Urinary bladder (tissue), 4 donors: Measurements from ENCODE around the gene EPG5. TPM values are rescaled to one million over a fixed set of nuclear protein-coding genes. Genes with fewer than 3 reads are reported as not detected.
"Not testable (repeated sequence)": the region's sequence is repeated elsewhere in the genome, so short reads cannot be mapped to it uniquely, and the experiment has no call there.

Source experiments
- DNase-seq: peaks from one replicate; pipeline ENCODE4 v3.0.0-alpha.2; 2015; ENCODE audit errors: extremely low spot score
- H3K27ac ChIP-seq: one replicate; pipeline ENCODE4 v1.5.1; 2013; ENCODE audit warnings: low read depth, mild to moderate bottlenecking, moderate library complexity
- H3K36me3 ChIP-seq: one replicate; pipeline ENCODE4 v1.6.1; 2013; ENCODE audit warnings: mild to moderate bottlenecking, moderate library complexity; ENCODE audit not compliant: insufficient read depth
- H3K4me1 ChIP-seq: one replicate; pipeline ENCODE4 v1.6.1; 2013; ENCODE audit warnings: mild to moderate bottlenecking, moderate library complexity; ENCODE audit not compliant: insufficient read depth
- H3K4me3 ChIP-seq: one replicate; pipeline ENCODE4 v1.5.1; 2013; ENCODE audit warnings: low read depth, low read length
- whole genome bisulfite sequencing: extraction: QIAGEN DNeasy Blood & Tissue Kit; methylation state at CpG from one replicate; pipeline ENCODE4 v1.1.7; 2013; 5-methylcytosine and 5-hydroxymethylcytosine counted together
- polyA plus RNA-seq: library from polyadenylated mRNA; stranded (reverse); fragments of 200-250 nt; gene quantifications from one replicate; pipeline ENCODE4 v1.2.3, GENCODE V29; 2013
- total RNA-seq: library from RNA; depleted of rRNA; stranded (reverse); fragments of >200 nt; gene quantifications from one replicate; pipeline ENCODE4 v1.2.3, GENCODE V29; 2014
- donor health status: healthy with polysubstance abuse.
- donor health status: healthy.

Gene EPG5
- total and polyA plus RNA-seq, 2 donors = 6.8 to 39.8 TPM

DNA sequence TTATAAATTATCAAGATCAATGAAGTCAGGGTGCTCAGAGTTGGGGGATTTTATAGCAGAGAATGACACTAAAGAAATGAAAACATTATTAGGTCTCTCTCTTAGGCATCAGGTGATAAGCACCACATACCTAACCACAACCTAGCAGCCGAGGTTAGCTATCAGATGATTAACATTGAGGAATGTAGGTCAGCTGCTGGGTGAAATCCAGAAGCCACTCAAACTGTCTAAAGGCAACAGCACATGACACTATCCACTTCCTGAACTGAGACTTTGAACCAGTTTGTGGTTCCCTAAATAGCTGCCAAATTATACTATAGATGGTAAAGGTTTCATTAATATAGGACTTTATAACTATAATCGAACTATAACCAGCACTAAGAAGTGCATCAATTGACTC, 4.7 kb downstream of the EPG5 start:
- 72% methylated on average over 2 of the region's 2 CpGs for WGBS
- Histone ChIP-seq H3K4me1 (peaks cover 2% of the 10 kb centered on the region), H3K4me3 (no peak overlapping the region), H3K27ac (no peak overlapping the region), H3K36me3 (peaks cover 2% of the 10 kb centered on the region)
- DNase-seq = no peak

DNA sequence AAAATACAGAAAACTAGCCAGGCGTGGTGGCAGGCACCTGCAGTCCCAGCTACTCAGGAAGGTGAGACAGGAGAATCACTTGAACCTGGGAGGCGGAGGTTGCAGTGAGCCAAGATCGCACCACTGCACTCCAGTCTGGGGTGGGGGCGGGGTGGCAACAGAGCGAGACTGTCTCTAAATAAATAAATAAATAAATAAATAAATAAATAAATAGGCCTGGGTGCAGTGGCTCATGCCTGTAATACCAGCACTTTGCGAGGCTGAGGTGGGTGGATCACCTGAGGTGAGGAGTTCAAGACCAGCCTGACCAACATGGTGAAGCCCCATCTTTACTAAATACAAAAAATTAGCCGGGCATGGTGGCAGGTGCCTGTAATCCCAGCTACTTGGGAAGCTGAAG, 7.6 kb downstream of the EPG5 start:
- H3K27ac ChIP-seq, DNase-seq: not testable (repeated sequence)
- WGBS = 97% methylated on average over 7 of the region's 7 CpGs

DNA sequence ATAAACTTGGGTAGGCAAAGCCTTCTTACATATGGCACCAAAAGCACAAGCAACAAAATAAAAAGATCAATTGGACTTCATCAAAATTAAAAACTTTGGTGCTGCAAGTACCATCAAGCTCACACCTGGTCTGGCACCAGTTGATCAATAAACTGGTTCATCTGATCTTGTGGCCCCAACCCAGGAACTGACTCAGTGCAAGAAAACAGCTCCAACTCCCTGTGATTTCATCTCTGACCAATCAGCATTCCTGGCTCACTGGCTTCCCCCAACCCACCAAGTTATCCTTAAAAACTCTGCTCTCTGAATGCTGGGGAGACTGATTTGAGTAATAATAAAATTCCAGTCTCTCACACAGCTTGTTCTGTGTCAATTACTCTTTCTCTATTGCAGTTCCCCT, 8.4 kb downstream of the EPG5 start:
- DNase-seq = no peak
- peaks cover 4% of the 10 kb centered on the region for H3K36me3 ChIP-seq
- H3K4me1 ChIP-seq = no peaks in the 10 kb centered on the region
- no peak overlapping the region for H3K27ac ChIP-seq
- no peak overlapping the region for H3K4me3 ChIP-seq

More for the DNA sequence above, 7.6 kb downstream of the EPG5 start:
- not testable (repeated sequence) for H3K4me3 ChIP-seq, H3K4me1 ChIP-seq, H3K36me3 ChIP-seq

DNA sequence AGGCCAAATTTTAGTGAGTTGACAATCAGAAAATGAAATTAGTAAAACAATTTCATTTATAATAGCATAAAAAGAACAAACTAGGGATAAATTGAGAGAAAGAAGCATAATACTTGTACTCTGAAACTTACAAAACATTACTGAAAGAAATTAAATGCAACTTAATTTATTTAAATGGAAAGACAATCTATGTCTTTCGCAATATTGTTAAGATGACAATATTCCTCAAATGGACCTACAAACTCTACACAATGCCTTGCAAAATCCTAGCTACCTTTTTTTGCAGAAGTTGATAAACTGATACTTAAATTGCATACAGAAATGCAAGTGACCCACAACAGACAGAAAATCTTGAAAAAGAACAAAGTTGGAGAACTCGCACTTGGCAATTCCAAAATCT, 9.1 kb downstream of the EPG5 start:
- H3K27ac ChIP-seq = no peak overlapping the region
- DNase-seq = no peak
- H3K36me3 ChIP-seq = peaks cover 4% of the 10 kb centered on the region
- WGBS = 97% methylated on average over 2 of the region's 2 CpGs
- H3K4me1 ChIP-seq = no peaks in the 10 kb centered on the region
- no peak overlapping the region for H3K4me3 ChIP-seq

DNA sequence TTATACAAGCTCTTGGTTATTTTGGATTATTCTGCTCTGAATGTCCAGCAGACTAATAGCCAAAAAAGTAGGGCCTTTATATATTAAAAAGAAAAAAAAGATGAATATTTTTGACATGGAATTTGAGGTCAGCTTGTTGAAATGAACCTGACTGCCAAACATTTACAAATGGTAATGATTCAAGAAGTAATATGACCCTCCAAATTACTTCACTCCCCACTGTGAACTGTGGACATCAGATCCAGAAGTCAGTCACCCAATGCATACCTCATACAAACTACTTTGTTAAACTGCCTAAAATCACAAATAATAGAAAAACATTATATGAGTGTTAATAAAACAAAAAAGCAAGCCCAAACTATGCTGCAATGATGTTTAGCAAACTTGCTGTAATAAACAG, 10.0 kb downstream of the EPG5 start:
- DNase-seq = no peak
- Histone ChIP-seq H3K4me1 (no peaks in the 10 kb centered on the region), H3K4me3 (no peak overlapping the region), H3K36me3 (peaks cover 4% of the 10 kb centered on the region), H3K27ac (no peak overlapping the region)

DNA sequence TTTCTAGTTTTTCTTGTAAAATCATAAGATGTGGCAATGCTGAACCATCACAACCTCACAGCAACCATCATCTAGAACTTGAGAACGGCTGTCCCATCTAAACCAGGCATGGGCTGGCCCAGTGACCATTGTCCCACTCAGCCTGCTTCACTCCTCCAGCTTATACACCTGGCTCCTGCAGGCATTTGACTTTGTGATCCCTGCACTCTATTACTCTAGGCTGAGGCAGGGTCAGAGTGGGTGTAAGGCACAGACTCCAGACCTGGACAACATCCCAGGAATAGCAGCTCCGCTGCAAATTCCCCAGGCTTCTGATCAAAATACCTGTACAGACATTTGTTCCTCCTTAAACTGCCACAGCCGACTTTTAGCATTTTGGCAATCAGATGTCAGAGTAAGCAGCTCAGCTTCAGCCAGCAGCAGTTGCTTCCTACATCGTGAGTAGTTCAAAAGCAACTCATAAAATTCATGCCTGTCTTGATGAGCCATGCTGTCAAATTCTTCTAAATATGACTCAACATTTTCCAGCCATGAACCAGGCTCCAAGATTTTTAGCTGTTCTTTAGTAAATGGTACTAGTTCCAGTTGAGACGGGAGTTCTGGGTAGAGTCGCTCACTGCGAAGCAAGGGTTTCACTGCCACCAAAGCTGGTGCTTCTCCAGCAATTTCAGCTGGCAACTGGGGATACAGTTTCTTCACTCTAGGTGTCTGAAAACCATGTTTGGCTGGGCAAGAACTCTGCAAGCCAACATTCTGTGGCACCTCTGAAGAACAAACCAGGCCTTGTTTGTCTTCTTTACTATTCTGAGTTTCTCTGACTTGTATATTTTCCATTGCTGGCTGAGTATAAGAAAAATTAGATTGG, 12.8 kb downstream of the EPG5 start:
- no peak for DNase-seq
- H3K4me3 ChIP-seq = no peak overlapping the region
- H3K4me1 ChIP-seq = no peaks in the 10 kb centered on the region
- WGBS = 90% methylated on average over 7 of the region's 7 CpGs
- no peak overlapping the region for H3K27ac ChIP-seq
- peaks cover 2% of the 10 kb centered on the region for H3K36me3 ChIP-seq

DNA sequence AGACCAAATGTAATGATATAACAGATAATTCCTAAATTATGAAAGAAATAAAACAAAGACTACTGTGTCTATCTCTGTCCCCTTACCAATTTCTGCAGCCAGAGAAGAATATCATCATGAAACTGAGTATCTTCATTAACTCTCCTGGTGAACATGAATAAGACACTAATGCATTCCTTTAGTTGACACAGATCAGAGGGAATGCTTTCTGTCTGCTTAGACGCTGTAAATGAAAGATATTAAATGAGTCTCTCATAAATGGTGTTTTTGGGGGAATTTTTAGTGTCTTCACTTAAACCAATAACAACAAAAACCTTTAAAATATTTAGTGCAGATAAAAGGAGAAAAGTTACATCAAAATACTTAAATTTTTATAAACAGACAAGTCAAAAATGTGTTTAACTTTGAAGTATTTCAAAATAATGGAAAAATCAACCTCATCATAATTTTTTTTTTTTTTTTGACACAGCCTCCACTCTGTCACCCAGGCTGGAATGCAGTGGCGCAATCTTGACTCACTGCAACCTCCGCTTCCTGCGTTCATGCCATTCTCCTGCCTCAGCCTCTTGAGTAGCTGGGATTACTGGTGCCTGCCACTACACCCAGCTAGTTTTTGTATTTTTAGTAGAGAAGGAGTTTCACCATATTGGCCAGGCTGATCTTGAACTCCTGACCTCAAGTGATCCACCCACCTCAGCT, 16.0 kb downstream of the EPG5 start:
- no peak overlapping the region for H3K27ac ChIP-seq
- H3K4me1 ChIP-seq = no peaks in the 10 kb centered on the region
- whole genome bisulfite sequencing = 95% methylated on average over 4 of the region's 4 CpGs
- peaks cover 10% of the 10 kb centered on the region for H3K36me3 ChIP-seq
- no peak for DNase-seq
- H3K4me3 ChIP-seq = no peak overlapping the region

DNA sequence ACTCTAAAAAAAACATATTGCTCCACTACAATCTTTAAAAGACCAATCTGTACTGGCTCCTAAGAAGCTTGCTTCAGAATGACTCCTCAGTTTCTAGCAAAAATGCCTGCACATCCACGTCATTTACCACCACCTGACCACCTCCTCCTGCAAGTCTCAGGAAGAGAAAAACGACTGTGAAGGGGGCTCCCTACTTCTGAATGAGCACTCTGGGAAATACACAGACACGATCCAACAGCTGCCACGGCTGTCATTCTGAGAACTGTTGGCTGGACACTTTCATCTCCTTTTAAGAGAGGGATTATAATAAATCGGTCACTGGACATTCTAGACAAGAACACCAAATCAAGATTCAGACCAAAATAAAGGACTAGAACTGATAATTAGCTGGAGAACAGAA, 21.5 kb downstream of the EPG5 start:
- WGBS = 80% methylated on average over 5 of the region's 5 CpGs
- peaks cover 15% of the 10 kb centered on the region for H3K36me3 ChIP-seq
- no peak overlapping the region for H3K4me3 ChIP-seq
- no peak overlapping the region for H3K27ac ChIP-seq
- DNase-seq = no peak
- no peaks in the 10 kb centered on the region for H3K4me1 ChIP-seq

DNA sequence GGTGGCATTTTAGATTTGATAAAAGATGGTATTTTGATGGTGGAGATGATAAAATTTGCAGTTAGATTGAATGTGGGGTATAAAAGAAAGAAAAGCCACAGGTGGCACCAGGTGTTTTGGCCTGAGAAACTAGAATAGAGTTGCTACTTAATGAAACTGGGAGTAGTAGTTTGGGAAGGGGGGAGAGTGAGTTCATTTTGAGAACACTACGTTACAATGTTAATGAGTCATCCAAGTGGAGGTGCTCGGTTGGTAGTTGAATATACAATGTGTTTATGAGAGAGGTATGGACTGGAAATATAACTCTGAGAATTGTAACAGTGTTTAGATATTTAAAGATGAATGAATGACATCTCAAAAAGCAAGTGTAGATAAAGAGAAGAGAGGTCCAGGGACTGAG, 26.4 kb downstream of the EPG5 start:
- Histone ChIP-seq H3K4me1 (no peaks in the 10 kb centered on the region), H3K36me3 (peaks cover 6% of the 10 kb centered on the region), H3K4me3 (no peak overlapping the region), H3K27ac (no peak overlapping the region)
- 91% methylated on average over 2 of the region's 2 CpGs for WGBS
- no peak for DNase-seq

DNA sequence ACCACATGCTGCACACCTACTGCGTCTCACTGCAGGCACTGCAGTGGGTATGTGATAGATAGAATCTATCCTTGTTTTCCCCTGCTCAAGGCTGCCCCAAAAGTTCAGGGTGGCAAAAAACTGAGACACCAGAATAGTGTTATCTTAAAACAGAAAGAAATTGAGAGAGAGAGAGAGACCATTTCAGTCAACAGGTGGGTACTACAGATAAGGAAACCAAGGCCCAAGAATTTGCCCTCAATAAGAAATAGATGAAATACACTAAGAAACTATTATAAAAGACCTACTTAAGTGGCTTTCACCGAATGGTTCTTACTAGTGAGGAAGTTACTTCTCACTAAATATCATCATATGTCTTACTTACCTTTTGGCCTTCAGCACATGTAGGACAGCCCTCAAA, 27.9 kb downstream of the EPG5 start:
- no peak overlapping the region for H3K4me3 ChIP-seq
- no peak overlapping the region for H3K27ac ChIP-seq
- peaks cover 5% of the 10 kb centered on the region for H3K36me3 ChIP-seq
- H3K4me1 ChIP-seq = no peaks in the 10 kb centered on the region
- 95% methylated on average over 2 of the region's 2 CpGs for WGBS
- no peak for DNase-seq

DNA sequence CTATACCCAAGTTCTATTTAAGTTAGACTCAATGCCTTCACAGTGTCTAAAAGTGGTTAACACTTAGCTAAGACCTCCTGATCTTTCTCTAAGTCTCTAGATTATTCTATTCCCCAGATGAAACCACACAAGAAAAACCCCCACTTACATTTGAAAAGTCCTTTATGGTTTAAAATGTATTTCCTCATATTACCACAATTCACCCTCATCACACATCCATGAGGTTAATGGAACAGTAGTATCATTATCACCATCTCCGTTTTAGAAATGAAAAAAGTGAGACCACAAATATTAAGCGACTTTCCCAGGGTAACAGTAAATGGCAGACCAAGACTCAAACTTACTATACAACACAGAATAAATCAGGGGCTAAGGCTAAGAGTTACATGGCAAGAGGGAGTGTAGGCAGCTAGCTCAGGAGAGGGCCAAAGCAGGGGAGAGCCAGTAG, 28.6 kb downstream of the EPG5 start:
- Histone ChIP-seq H3K4me3 (no peak overlapping the region), H3K4me1 (no peaks in the 10 kb centered on the region), H3K36me3 (peaks cover 5% of the 10 kb centered on the region), H3K27ac (no peak overlapping the region)
- 64% methylated on average over 2 of the region's 2 CpGs for WGBS
- no peak for DNase-seq

DNA sequence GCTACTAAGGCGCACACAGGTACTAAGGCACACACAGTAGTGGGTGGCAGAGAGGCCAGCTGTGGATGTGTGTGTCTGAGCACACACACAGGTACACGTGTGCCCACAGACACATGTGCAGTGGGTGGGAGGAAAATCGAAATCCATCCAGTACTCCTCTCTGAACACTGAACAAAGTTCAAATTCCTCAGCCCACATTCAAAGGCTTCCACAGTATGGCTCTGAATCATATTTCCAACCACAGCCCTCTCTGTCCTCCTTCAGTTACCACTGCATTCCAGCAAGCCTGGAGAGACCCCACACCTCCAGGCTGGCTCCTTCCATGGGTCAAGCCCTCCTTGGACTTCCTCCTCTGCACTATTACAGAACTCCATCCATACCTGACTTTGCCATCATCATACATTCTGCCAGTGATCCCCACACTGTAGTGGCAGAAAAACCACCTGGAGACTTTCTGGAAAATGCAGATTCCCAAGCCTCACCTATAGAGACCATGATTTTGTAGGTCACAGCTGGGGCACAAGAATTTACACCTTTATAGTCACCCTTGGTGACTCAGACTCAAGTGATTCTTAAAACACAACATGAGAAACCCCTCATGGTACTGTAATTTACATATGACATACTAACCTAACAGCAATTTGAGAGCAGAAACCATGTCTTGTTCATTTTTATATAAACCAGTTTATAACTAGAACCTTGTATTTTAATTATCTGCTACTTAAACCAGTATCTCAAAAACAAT, 31.4 kb downstream of the EPG5 start:
- Histone ChIP-seq H3K36me3 (no peaks in the 10 kb centered on the region), H3K4me1 (no peaks in the 10 kb centered on the region), H3K27ac (no peak overlapping the region), H3K4me3 (no peak overlapping the region)
- DNase-seq = no peak
- 84% methylated on average over 3 of the region's 3 CpGs for whole genome bisulfite sequencing

DNA sequence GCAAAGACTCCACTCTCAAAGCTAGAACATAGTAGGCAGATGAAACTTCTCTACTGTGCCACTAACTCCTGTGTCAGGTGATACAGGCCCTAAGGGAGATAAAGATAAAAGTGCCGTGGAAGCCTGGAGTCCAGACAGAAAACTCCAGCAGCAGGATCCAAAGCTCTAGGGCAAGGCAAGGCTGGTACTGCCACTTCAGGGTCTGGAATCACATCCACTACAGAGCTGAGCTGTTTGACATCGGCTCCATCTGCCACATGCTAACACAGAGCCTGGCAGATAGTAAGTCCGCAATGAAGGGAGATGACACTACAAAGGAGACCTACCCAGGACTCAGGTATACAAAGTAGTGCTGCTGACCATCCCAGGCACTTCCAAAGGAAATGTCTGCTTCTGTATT, 34.4 kb downstream of the EPG5 start:
- Histone ChIP-seq H3K4me3 (no peak overlapping the region), H3K36me3 (peaks cover 2% of the 10 kb centered on the region), H3K27ac (no peak overlapping the region), H3K4me1 (no peaks in the 10 kb centered on the region)
- no peak for DNase-seq
- 89% methylated on average over 3 of the region's 3 CpGs for WGBS

DNA sequence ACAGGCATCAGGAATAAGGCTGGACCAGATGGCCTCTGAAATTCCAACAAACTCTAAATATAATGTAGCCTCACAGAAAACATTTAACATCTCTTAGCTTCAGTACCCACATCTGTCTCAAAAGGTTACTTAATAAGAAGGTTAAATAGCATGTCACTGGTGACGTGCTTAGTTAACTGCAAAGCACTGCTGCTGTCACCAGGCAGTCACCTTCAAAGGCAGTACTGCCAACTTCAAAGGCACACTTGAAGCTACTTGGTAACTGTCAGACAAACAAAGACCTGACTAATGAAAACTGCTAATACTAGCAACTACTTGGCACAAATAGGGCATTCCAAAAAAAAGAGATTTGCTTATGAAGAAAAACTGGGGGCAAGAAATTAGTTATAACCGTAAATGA, 36.2 kb downstream of the EPG5 start:
- 95% methylated on average over 2 of the region's 2 CpGs for WGBS
- no peak overlapping the region for H3K4me3 ChIP-seq
- no peaks in the 10 kb centered on the region for H3K4me1 ChIP-seq
- H3K36me3 ChIP-seq = peaks cover 2% of the 10 kb centered on the region
- no peak overlapping the region for H3K27ac ChIP-seq
- DNase-seq = no peak
